GM04504 (cell line): ENCODE results near the gene PCDH9.

Source experiments
- DNase-seq: peaks from one replicate; pipeline ENCODE4 v3.0.0-alpha.2; 2012; ENCODE audit warnings: low read depth

PCDH9 gene

GRCh38 chr13:66375756-66376155 lies 854.4 kb downstream of the PCDH9 start:
- DNase-seq: no peak

GRCh38 chr13:66369666-66370065 lies 860.5 kb downstream of the PCDH9 start:
- no peak for DNase-seq

- no peak for DNase-seq
These were observed 862.8 kb downstream of the PCDH9 start for GRCh38 chr13:66367356-66367755.

- no peak for DNase-seq
These were observed 865.0 kb downstream of the PCDH9 start for GRCh38 chr13:66365101-66365500.

GRCh38 chr13:66364346-66364745 lies 865.8 kb downstream of the PCDH9 start:
- no peak for DNase-seq

- no peak for DNase-seq
These were observed 867.7 kb downstream of the PCDH9 start for GRCh38 chr13:66362485-66362884.

GRCh38 chr13:66359910-66360552 lies 870.1 kb downstream of the PCDH9 start:
- no peak for DNase-seq

GRCh38 chr13:66359393-66359792 lies 870.7 kb downstream of the PCDH9 start:
- DNase-seq: no peak

- DNase-seq: no peak
These were observed 871.6 kb downstream of the PCDH9 start for GRCh38 chr13:66358564-66358963.

- DNase-seq: no peak
These were observed 872.7 kb downstream of the PCDH9 start for GRCh38 chr13:66357463-66357862.

GRCh38 chr13:66354879-66355751 lies 875.0 kb downstream of the PCDH9 start:
- DNase-seq: no peak

GRCh38 chr13:66353664-66354063 lies 876.5 kb downstream of the PCDH9 start:
- no peak for DNase-seq

GRCh38 chr13:66349966-66350365 lies 880.2 kb downstream of the PCDH9 start:
- DNase-seq: no peak

- no peak for DNase-seq
These were observed 881.1 kb downstream of the PCDH9 start for GRCh38 chr13:66348745-66349690.

GRCh38 chr13:66347486-66348117 lies 882.5 kb downstream of the PCDH9 start:
- DNase-seq: no peak

GRCh38 chr13:66345971-66346370 lies 884.2 kb downstream of the PCDH9 start:
- no peak for DNase-seq

- DNase-seq: no peak
These were observed 884.7 kb downstream of the PCDH9 start for GRCh38 chr13:66345518-66345810.

- no peak for DNase-seq
These were observed 885.2 kb downstream of the PCDH9 start for GRCh38 chr13:66344805-66345517.

GRCh38 chr13:66343224-66343828 lies 886.8 kb downstream of the PCDH9 start:
- DNase-seq: no peak

GRCh38 chr13:66341635-66342377 lies 888.3 kb downstream of the PCDH9 start:
- no peak for DNase-seq
